ENCODE results near the gene OSBPL6.
"Not testable (repeated sequence)": the region's sequence is repeated elsewhere in the genome, so short reads cannot be mapped to it uniquely, and the experiment has no call there.

OSBPL6 gene

GRCh38 chr2:178401994-178402437 is 207.7 kb downstream of the OSBPL6 start:
- H3K4me3 ChIP-seq (ENCODE audit: low read depth, low read length): no peak overlapping the region
- TF ChIP-seq, protein P1, sequence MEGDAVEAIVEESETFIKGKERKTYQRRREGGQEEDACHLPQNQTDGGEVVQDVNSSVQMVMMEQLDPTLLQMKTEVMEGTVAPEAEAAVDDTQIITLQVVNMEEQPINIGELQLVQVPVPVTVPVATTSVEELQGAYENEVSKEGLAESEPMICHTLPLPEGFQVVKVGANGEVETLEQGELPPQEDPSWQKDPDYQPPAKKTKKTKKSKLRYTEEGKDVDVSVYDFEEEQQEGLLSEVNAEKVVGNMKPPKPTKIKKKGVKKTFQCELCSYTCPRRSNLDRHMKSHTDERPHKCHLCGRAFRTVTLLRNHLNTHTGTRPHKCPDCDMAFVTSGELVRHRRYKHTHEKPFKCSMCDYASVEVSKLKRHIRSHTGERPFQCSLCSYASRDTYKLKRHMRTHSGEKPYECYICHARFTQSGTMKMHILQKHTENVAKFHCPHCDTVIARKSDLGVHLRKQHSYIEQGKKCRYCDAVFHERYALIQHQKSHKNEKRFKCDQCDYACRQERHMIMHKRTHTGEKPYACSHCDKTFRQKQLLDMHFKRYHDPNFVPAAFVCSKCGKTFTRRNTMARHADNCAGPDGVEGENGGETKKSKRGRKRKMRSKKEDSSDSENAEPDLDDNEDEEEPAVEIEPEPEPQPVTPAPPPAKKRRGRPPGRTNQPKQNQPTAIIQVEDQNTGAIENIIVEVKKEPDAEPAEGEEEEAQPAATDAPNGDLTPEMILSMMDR (IDR thresholded peaks at IDR 0.05; ENCODE audit: insufficient read depth, low read depth, low read length, missing control alignments): no peak
- no peak for DNase-seq (ENCODE audit: low read depth)

DNA sequence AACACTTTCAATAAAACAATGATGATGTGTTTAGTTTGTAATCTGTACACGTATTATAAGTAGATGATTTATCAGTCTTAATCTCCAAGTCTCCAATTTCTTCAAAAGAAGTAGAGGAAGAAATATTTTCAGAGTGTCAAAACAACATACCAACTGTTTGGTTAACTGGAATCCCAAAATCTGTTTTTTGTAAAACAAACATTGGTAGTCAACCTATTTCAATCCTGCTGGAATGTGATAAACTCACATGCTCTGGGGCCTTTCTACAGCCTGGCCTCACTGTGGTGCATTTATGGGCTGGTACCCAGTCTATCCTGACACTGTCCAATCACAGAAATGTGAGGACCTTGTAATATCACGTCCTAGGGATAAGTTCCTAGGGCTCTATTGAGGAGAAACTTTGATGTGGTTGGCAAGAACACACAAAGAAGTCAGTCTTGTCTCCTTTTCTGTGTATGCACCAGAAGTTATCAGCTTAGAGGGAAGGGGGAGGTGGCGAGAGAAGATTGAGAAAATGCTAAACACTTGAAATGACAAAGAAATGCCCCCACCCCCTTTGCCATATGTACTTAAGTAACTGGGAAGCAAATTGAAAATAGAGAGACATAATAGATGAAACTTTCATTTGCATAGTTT is 209.5 kb downstream of the OSBPL6 start:
- peak overlapping the region; percentile 41 for H3K4me3 ChIP-seq (ENCODE audit: low read depth, low read length)
- peak; percentile 82 for DNase-seq (ENCODE audit: low read depth)
- TF ChIP-seq, protein P1 (IDR thresholded peaks at IDR 0.05; ENCODE audit: insufficient read depth, low read depth, low read length, missing control alignments): no peak

GRCh38 chr2:178404368-178404767 is 210.1 kb downstream of the OSBPL6 start:
- TF ChIP-seq, protein P1 (IDR thresholded peaks at IDR 0.05; ENCODE audit: insufficient read depth, low read depth, low read length, missing control alignments): no peak
- H3K4me3 ChIP-seq (ENCODE audit: low read depth, low read length): peak overlapping the region; percentile 41
- DNase-seq (ENCODE audit: low read depth): peak; percentile 97

DNA sequence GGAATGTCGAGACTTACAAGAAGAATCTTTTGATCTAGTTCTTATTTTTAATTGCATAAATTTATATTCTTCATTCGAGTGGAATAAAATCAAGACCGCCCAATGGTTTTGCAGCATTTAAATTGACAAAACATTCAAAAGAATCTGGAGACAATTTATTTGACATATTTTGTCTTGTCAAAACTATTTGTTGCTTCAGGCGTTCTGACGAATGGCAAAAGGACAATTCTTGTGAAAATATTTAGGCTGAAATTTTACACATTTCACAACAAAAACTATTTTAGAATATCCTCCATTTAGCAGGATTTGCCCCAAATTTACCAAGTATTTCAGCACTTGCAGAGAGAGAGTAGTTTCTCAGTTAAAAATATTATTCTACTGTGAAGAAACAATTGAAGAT is 214.9 kb downstream of the OSBPL6 start:
- H3K4me3 ChIP-seq (ENCODE audit: low read depth, low read length): no peak overlapping the region
- DNase-seq (ENCODE audit: low read depth): no peak
- TF ChIP-seq, protein P1 (IDR thresholded peaks at IDR 0.05; ENCODE audit: insufficient read depth, low read depth, low read length, missing control alignments): no peak

DNA sequence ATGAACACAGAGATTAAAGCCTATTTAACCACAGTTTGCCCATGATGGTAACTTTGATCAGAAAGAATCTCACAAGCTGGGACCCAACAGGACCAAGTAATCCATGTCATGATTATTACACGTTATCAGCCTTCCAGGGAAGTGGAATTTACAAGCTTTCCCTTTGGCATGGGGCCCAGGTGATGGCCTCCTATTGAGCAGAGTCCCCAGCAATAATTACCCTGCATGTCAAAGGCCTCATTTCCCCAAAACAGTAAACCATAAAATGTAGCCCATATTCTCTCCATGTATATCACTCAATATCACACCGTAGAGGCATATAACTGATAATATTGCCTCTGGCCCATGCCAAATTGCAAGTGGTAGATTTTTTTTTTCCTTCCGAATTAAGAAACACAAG is 217.7 kb downstream of the OSBPL6 start:
- H3K4me3 ChIP-seq (ENCODE audit: low read depth, low read length): no peak overlapping the region
- TF ChIP-seq, protein P1 (IDR thresholded peaks at IDR 0.05; ENCODE audit: insufficient read depth, low read depth, low read length, missing control alignments): no peak
- DNase-seq (ENCODE audit: low read depth): no peak

DNA sequence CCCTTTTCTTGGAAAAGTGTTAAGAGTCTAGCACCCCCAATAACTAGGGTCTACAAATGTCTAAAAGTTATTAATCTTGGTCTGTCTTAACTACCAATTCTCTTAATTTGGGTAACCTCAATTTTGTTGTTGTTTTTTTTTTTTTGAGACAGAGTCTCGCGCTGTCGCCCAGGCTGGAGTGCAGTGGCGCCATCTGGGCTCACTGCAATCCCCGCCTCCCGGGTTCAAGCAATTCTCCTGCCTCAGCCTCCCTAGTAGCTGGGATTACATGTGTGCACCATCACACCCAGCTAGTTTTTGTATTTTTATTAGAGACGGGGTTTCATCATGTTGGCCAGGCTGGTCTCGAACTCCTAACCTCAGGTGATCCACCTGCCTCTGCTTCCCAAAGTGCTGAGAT is 218.1 kb downstream of the OSBPL6 start:
- DNase-seq (ENCODE audit: low read depth); H3K4me3 ChIP-seq (ENCODE audit: low read depth, low read length): not testable (repeated sequence)

DNA sequence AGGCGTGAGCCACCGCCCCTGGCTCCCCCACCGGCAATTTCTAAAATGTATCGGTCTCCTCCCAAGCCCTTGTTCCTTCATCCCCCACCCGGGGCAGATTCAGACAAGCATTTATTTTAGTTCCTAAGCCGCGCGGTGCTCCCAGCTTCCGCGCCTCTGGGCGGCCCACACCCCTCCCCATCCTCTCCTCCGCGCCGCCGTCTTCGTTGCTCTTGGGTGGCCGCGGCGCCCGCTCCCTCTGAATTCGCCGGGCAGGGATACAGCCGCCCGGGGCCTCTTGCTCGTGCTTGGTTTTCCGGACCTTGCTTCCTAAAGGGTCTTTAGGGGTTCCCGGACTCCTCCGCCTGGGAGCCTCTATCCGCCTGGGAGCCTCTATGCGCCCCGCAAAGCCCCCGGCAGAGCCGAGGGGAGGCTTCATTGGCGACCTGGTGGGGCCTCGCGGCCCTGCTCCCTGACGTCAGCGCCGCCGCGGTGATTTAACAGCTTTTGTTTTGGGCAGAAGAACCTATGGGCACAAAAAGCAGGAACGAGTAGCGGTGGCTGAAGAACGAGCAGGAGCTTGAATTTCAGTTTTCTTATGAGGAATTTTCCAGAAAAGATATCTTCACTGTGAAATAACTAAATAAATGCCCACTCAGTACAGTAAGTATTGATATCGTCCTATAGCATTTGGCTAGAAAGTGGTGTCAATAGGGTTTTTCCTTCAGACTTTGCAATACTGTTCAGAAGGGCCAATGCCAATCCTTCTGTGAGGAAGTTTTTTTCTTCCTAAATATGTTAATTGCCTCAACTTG is 219.4 kb downstream of the OSBPL6 start:
- DNase-seq (ENCODE audit: low read depth): peak; percentile 92
- H3K4me3 ChIP-seq (ENCODE audit: low read depth, low read length): peak overlapping the region; percentile 95
- TF ChIP-seq, protein P1 (IDR thresholded peaks at IDR 0.05; ENCODE audit: insufficient read depth, low read depth, low read length, missing control alignments): no peak
